NCI-H226 (cell line): Measurements from ENCODE around the gene SUCO.
"Not testable (repeated sequence)": the region's sequence is repeated elsewhere in the genome, so short reads cannot be mapped to it uniquely, and the experiment has no call there.

Experiments used
- DNase-seq: peaks from one replicate; pipeline ENCODE4 v3.0.0-alpha.2; 2015

The SUCO gene, protein sequence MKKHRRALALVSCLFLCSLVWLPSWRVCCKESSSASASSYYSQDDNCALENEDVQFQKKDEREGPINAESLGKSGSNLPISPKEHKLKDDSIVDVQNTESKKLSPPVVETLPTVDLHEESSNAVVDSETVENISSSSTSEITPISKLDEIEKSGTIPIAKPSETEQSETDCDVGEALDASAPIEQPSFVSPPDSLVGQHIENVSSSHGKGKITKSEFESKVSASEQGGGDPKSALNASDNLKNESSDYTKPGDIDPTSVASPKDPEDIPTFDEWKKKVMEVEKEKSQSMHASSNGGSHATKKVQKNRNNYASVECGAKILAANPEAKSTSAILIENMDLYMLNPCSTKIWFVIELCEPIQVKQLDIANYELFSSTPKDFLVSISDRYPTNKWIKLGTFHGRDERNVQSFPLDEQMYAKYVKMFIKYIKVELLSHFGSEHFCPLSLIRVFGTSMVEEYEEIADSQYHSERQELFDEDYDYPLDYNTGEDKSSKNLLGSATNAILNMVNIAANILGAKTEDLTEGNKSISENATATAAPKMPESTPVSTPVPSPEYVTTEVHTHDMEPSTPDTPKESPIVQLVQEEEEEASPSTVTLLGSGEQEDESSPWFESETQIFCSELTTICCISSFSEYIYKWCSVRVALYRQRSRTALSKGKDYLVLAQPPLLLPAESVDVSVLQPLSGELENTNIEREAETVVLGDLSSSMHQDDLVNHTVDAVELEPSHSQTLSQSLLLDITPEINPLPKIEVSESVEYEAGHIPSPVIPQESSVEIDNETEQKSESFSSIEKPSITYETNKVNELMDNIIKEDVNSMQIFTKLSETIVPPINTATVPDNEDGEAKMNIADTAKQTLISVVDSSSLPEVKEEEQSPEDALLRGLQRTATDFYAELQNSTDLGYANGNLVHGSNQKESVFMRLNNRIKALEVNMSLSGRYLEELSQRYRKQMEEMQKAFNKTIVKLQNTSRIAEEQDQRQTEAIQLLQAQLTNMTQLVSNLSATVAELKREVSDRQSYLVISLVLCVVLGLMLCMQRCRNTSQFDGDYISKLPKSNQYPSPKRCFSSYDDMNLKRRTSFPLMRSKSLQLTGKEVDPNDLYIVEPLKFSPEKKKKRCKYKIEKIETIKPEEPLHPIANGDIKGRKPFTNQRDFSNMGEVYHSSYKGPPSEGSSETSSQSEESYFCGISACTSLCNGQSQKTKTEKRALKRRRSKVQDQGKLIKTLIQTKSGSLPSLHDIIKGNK (N-terminal part only)

GRCh38 chr1:172532700-172533512 is at the start of gene SUCO:
TSS of gene SUCO (plus strand) at chr1:172533150. CDS start at chr1:172533436, 286 bp downstream.
- peak; percentile 99 for DNase-seq

DNA sequence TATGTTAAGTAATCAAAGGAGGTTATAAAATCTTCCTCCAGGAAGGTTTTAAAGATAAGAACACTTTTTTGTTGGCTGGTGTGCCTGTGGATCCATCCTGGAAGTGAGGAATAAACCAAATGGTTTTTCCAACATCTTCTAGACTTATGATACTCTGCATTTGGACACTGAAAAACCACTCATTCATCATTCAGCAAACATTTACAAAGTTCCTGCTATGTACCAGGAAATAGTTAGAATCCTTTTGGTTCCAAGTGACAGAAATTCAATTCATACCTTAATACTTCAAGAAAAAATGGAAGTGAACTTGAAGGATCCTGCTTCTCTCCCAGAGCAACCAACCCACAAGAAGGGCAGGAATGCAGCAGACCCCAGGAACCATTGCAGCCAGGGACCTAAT is 49.5 kb upstream of the SUCO start:
- DNase-seq = no peak

GRCh38 chr1:172484252-172484651 is 48.7 kb upstream of the SUCO start:
- no peak for DNase-seq

GRCh38 chr1:172485626-172486025 is 47.3 kb upstream of the SUCO start:
- DNase-seq = no peak

GRCh38 chr1:172486805-172487454 is 46.0 kb upstream of the SUCO start:
- DNase-seq = no peak

DNA sequence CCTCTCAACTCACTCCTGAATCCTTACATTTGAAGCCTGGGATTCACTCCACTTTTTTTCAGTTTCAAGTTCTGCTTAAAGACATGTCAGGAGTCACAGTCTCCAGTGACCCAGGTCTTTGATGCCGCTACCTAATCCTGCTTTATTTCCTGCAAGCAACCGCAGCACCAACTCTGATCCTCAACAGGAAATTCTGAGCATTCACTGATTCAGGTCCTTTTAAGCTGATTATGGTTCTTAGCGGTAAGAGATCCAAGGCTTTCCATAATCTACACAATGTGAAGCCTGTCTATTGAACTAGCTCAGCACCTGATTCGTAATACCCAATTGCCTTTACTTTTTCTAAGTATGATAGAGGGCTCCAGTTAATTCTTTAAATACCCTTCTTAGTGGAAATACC is 45.4 kb upstream of the SUCO start:
- DNase-seq = no peak

DNA sequence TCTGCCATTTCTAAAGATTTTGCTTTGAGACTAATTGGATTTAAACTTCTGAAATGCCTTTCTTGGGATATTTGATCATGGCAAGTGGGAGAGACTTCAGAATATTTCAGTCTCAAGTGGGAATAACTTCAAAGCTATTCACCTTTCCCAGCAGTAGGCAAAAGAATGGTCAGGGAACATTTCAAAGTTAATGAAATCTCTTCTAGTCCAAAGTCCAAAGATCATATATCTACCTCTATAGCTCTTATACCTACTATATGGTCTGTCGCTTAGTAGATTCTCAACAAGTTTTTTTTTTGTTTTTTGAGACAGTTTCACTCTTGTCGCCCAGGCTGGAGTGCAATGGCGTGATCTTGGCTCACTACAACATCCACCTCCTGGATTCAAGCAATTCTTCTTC is 44.6 kb upstream of the SUCO start:
- no peak for DNase-seq

- no peak for DNase-seq
Measured at GRCh38 chr1:172489847-172490246, 43.1 kb upstream of the SUCO start.

DNA sequence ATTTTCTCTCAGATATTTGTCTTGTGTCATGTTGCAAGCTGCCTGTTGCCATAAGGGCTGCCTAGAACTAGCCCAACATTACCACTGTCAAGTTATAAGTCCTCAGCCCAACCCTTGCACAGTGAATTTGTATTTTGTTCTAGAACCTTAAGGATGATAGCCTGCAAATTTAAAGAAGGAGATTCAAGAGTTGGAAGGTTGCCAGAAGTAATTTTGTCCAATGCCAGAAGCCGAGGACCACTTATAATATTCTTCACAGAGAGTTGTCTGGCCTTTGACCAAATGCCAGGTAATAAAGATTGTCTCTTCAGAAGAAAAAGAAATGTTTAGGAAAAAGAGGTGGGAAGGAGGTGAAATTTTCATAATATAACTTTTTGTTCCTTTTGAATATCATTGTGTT is 40.5 kb upstream of the SUCO start:
- DNase-seq = no peak

DNA sequence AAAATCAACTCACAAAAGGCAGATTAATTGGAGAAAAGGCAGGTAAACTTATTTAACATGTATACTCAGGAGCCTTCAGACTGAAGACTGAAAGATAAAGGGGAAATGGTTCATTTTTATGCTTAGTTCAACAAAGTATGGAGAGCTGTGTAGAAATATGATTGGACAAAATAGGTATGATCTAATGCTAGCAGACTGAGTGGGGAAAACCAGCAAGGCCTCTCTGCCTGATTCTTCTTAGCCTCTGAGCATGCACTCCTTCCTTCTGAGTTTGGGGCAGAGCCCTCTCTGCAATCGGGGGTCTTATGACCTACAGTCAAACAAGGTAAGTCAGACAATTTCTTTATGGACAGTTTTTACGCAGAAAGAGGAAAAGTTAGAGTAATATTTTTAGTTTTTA is 38.8 kb upstream of the SUCO start:
- DNase-seq = no peak

- DNase-seq = not testable (repeated sequence)
Measured at GRCh38 chr1:172496127-172496526, 36.8 kb upstream of the SUCO start.

DNA sequence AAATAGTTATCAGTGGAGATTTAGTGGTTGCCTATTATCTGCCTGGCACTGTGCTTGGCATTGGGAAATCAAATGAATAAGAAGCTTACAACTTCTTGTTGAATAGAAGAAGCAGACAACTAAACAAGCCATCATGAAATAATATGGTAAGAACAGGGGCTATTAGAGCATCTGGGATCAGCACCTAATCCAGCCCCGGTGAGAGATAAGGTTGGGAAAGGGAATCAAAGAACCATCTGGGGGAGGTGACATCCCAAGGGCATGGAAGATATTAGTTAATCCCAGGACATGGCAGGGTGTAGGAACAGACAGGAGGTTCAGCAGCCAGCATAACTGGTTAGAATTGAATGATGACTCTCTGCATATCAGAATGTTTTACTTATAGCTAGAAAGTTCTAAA is 36.3 kb upstream of the SUCO start:
- DNase-seq = no peak

GRCh38 chr1:172497230-172497629 is 35.7 kb upstream of the SUCO start:
- peak; percentile 95 for DNase-seq

DNA sequence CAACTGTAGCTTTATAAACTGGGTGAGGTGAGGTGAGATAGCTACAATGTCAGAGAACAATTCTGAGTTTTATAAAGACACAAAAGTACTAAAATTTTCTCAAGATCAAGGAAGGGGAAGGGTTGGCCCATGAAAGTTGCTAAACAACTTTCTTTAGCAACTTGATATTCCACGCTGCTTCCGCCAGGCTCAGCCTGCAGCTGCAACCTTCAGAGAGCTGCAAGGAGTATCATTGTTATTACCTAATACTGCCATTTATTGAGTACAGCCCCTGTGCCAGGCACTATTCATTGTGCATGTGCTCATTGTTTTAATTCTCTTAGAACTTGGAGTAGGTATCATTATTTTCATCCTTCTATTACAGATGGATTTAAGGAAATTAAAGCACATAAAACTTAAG is 34.1 kb upstream of the SUCO start:
- no peak for DNase-seq

DNA sequence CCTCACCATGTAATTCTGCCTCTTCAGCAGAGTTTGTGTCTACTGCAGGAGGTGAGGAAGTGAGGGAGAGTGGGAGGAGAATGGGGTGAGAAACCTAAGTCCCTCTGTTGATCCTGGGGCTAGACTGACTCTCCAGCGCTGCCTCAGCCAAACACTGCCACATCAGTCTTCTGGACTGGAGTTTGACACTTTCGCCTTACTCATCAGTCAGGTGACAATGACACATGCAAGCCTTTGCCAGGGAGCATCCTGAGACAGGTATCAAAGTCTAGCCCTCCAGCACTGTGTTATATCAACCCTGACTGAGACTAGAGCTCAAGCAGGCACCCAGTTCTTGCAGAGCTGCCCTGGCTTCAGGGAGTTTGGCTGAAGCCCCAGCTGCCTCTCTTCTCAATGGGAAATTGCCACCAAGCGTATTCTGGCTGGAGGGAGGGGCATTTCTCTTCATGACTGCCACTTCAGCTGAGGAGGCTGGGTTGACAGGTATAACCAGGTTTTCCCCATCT is 33.3 kb upstream of the SUCO start:
- DNase-seq = no peak

GRCh38 chr1:172500207-172500606 is 32.7 kb upstream of the SUCO start:
- no peak for DNase-seq

DNA sequence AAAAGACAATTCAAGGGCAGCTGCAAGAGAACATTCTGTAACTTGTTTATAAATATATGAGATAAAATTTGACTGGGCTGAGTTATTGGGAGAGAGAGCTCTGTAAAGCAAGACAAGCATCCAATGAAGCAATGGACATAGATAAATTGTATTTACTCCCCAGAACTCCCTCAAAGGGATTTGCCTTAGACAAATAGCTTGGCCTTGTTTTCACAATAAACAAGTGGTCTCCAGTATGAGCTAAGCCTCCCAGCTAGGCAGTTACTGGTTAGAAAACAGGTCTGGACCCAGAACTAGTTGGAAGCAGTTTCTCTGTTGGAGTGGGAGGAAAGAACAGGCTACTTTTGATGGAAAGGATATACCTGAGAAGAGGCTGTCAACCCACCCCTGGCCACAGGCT is 25.2 kb upstream of the SUCO start:
- DNase-seq = no peak

DNA sequence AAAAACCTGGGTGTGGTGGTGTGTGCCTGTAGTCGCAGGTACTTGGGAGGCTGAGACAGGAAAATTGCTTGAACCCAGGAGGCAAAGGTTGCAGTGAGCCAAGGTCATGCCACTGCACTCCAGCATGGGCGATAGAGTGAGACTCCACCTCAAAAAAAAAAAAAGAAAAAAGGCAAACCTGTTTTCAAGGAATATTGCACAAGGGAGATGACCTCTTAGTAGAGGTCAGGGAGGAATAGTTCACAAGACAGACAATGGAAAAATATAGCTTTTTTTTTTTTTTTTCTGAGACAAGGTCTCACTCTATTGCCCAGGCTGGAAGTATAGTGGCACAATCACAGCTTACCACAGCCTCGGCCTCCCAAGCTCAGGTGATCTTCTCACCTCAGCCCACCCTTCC is 22.5 kb upstream of the SUCO start:
- no peak for DNase-seq

DNA sequence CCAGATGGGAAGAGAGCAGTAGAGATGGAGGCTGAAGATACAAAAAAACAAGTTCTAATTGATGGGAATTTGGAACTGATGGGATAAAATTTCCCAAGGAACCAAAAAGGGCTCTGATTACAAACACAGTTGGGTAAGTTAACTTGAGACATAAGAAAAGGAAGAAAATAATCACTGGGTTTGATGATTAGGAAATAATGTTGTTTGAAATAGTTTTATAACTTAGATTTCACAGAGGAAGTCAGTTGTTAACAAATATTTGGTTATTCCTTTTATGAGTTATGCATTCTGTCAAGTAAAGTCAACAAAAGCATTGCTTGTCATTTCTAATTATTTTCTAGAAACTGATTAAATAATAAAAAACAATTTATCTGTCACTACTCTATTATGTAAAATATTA is 20.4 kb upstream of the SUCO start:
- no peak for DNase-seq

- peak; percentile 46 for DNase-seq
Measured at GRCh38 chr1:172513479-172513878, 19.5 kb upstream of the SUCO start.

GRCh38 chr1:172514108-172514507 is 18.8 kb upstream of the SUCO start:
- DNase-seq = no peak

- no peak for DNase-seq
Measured at GRCh38 chr1:172515436-172515835, 17.5 kb upstream of the SUCO start.
